Measurements from ENCODE around the gene PCCA. TPM values are rescaled to one million over a fixed set of nuclear protein-coding genes. Genes with fewer than 3 reads are reported as not detected.

The PCCA gene
- total and polyA plus RNA-seq, 2 of the 13 experiments (the other 11 are each of a cell fraction or from before 2014, with no cell fraction given): 15.0 to 32.2 TPM

- no peak for DNase-seq (ENCODE audit: low spot score)
- Histone ChIP-seq H3K9me3 (ENCODE audit: low read length) (no peaks in the 10 kb centered on the region), H3K79me2 (ENCODE audit: insufficient read depth, low read length) (no peaks in the 10 kb centered on the region), H3K4me1 (ENCODE audit: insufficient read depth, low read length) (no peaks in the 10 kb centered on the region), H3K27ac (ENCODE audit: extremely low read length, insufficient read depth, low read length) (no peak overlapping the region), H2AFZ (ENCODE audit: low read length) (no peak overlapping the region), H3K27me3 (ENCODE audit: control insufficient read depth in 1 of 2, insufficient read depth in 2 of 2, low read length in 2 of 2) (no peaks in the 10 kb centered on the region; a peak in 1 of 5 replicates), H3K4me3 (replicated peaks in 1 of 3; ENCODE audit: insufficient read depth in 1 of 3, low read depth in 2 of 3, low read length in 3 of 3) (no peak overlapping the region), H4K20me1 (ENCODE audit: insufficient read depth, low read length) (no peaks in the 10 kb centered on the region), H3K36me3 (replicated peaks in 1 of 2; ENCODE audit: control insufficient read depth in 1 of 2, insufficient read depth in 2 of 2, low read length in 2 of 2) (no peaks in the 10 kb centered on the region; a peak in 1 of 5 replicates), H3K4me2 (ENCODE audit: low read depth, low read length) (no peak overlapping the region), H3K9ac (ENCODE audit: insufficient read depth, low read depth, low read length) (no peak overlapping the region)
- TF ChIP-seq MAFK (conservative IDR thresholded peaks at IDR 0.05 in 1 of 2, IDR thresholded peaks at IDR 0.05 in 1 of 2; ENCODE audit: low read length in 2 of 2): 0 out of 4 replicates have a peak, but pooled peaks have one; percentile 10 to 14
- TF ChIP-seq CAMTA2 (CRISPR knock-in tag; IDR thresholded peaks at IDR 0.05; ENCODE audit: borderline replicate concordance): no peak
- intact Hi-C loops (cut with micrococcal nuclease; ENCODE audit: unreplicated experiment): no loop called here
- ChIA-PET CTCF (ENCODE audit: low intra/inter-chr PET ratio, low total read pairs) (no interaction called here), POLR2A (no interaction called here)
- in situ Hi-C loops (cut with HindIII; ENCODE audit: extremely low pct_ligation_motif_present, low pct_unique_long_range_greater_than_20kb): no loop called here
- FAIRE-seq: no peak
- no TSS peak for BruUV-seq (replicated peaks)
- ATAC-seq: no peak
- WGBS (ENCODE audit: low lambda C conversion rate): 96% methylated on average over 1 of the region's 1 CpG
Observed at GRCh38 chr13:100497389-100497788, 408.5 kb downstream of the PCCA start.

- no peak for DNase-seq (ENCODE audit: low spot score)
- ATAC-seq: no peak
- in situ Hi-C loops (cut with HindIII; ENCODE audit: extremely low pct_ligation_motif_present, low pct_unique_long_range_greater_than_20kb) (no loop called here), intact Hi-C loops (cut with micrococcal nuclease; ENCODE audit: unreplicated experiment) (no loop called here)
- no peak overlapping the region for H3K27ac ChIP-seq (ENCODE audit: extremely low read length, insufficient read depth, low read length)
- H3K27me3 ChIP-seq (ENCODE audit: control insufficient read depth in 1 of 2, insufficient read depth in 2 of 2, low read length in 2 of 2): no peaks in the 10 kb centered on the region; a peak in 1 of 5 replicates
- no peak overlapping the region for H3K4me2 ChIP-seq (ENCODE audit: low read depth, low read length)
- CTCF ChIA-PET (ENCODE audit: low intra/inter-chr PET ratio, low total read pairs): no interaction called here
- TF ChIP-seq CREBL2 (CRISPR knock-in tag; IDR thresholded peaks at IDR 0.05; ENCODE audit: borderline replicate concordance) (no peak), SALL1 (CRISPR knock-in tag; IDR thresholded peaks at IDR 0.05) (no peak), GFI1 (CRISPR knock-in tag; IDR thresholded peaks at IDR 0.05; ENCODE audit: borderline replicate concordance) (no peak), ZNF563 (CRISPR knock-in tag; IDR thresholded peaks at IDR 0.05) (no peak), IKZF1 (IDR thresholded peaks at IDR 0.05) (no peak), TGIF2 (CRISPR knock-in tag; IDR thresholded peaks at IDR 0.05) (no peak), MAFG (CRISPR knock-in tag; IDR thresholded peaks at IDR 0.05) (no peak), PHF21A (CRISPR knock-in tag; IDR thresholded peaks at IDR 0.05) (no peak), MAF1 (CRISPR knock-in tag; IDR thresholded peaks at IDR 0.05; ENCODE audit: borderline replicate concordance) (no peak)
- no peaks in the 10 kb centered on the region for H3K9me3 ChIP-seq (ENCODE audit: low read length)
- H4K20me1 ChIP-seq (ENCODE audit: insufficient read depth, low read length): no peaks in the 10 kb centered on the region
- H3K4me3 ChIP-seq (replicated peaks in 1 of 3; ENCODE audit: insufficient read depth in 1 of 3, low read depth in 2 of 3, low read length in 3 of 3): no peak overlapping the region
- POLR2A ChIA-PET: no interaction called here
- no peak for FAIRE-seq
- H3K79me2 ChIP-seq (ENCODE audit: insufficient read depth, low read length): no peaks in the 10 kb centered on the region
- H3K9ac ChIP-seq (ENCODE audit: insufficient read depth, low read depth, low read length): no peak overlapping the region
- BruUV-seq (replicated peaks): no TSS peak
- no peak overlapping the region for H2AFZ ChIP-seq (ENCODE audit: low read length)
- WGBS (ENCODE audit: low lambda C conversion rate): 58% methylated on average over 2 of the region's 2 CpGs
- no peaks in the 10 kb centered on the region for H3K36me3 ChIP-seq (replicated peaks in 1 of 2; ENCODE audit: control insufficient read depth in 1 of 2, insufficient read depth in 2 of 2, low read length in 2 of 2)
- no peaks in the 10 kb centered on the region for H3K4me1 ChIP-seq (ENCODE audit: insufficient read depth, low read length)
Observed at GRCh38 chr13:100502446-100502845, 413.6 kb downstream of the PCCA start.
